NCI-H748 (cell line): ENCODE data around the gene CCDC159.

Experiments used
- DNase-seq: peaks from one replicate; lab custom pipeline; 2025; ENCODE audit not compliant: unreplicated experiment; lab: John Stamatoyannopoulos, UW

CCDC159 gene

DNA sequence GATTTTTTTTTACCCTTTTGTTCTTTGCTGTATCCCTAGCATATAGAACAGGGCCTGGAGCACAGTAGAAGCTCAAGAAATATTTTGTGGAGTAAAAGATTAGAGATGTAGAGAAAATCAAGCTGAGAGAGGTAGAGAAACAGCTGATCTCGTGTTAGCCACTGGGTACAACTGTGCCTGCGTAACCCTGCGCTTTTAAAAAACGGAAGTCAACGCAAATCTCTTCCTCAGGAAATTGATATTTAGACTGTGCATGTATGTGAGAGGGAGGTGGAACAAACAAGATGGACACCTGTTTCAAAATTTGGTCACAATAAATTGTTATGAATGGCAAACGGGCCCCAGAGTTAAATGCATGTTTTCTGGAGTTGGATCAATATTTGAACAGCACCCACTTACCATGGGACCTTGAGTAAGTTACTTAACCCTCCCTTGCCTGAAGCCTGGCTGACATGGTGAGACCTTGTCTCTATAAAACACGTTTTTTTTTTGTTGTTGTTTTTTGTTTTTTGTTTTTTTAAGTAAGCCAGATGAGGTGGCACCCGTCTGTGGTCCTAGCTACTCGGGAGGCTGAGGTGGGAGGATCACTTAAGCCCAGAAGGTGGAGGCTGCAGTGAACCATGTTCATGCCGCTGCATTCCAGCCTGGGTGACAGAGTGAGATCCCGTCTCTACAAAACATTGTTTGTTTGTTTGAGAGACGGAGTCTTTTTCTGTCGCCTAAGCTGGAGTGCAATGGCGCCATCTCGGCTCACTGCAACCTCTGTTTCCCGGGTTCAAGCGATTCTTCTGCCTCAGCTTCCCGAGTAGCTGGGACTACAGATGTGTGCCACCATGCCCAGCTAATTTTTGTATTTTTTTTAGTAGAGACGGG is 41.1 kb downstream of the CCDC159 start:
- DNase-seq = peak; percentile 27

DNA sequence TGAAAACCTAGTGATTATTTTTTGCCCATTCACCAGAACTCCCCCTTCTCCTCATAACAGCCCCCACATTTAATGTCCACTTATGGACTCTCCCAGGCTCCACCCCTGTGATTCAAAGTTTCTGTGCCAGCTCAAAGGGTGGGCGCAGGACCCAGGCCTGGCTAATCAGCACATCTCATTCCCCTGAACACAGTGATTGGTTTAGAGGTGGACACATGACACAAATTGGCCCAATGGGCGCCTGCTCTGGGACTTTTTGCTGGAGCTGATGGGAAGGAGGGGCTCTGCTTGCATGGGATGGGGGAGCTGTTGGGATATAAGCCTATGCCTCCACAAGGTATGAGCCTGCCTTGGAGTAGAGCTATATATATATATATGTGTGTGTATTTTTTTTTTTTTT is 44.0 kb downstream of the CCDC159 start:
- DNase-seq = no peak

DNA sequence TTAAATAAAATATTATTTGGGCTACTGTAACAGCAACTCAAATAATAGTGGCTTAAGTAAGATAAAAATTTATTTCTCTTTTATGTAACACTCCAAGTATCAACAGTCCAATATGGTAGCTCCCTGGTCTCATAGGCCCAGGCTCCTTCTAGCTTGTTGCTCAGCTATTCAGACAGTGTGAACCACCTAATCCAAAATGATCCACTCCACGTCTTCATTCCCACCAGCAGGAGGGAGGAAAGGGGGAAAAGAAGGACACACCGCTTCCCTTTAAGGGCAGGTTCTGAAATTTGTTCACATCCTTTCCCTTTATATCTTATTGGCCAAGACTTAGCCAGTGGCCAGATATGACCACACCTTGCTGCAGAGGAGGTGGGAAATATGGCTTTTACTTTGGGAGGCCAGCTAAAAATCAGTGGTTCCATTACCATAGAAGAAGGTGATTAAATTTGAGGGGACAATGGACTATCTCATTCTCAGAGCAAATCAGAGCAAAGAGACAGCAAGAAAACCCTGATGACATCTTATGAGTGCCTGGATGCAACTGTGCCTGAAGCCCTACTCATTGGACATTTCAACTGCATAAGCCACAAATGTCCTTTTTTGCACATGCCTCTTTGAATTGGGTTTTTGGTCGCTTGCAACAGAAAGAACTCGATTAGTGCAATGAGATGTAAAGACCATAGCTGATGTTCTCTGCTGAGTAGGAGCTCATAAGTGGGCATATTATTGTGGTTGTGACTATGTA is 44.8 kb downstream of the CCDC159 start:
- no peak for DNase-seq

GRCh38 chr19:11397089-11397610 is 50.8 kb downstream of the CCDC159 start:
- no peak for DNase-seq

- no peak for DNase-seq
Observed at GRCh38 chr19:11399667-11400066, 53.3 kb downstream of the CCDC159 start.

- DNase-seq = no peak
Observed at GRCh38 chr19:11400798-11401197, 54.5 kb downstream of the CCDC159 start.

DNA sequence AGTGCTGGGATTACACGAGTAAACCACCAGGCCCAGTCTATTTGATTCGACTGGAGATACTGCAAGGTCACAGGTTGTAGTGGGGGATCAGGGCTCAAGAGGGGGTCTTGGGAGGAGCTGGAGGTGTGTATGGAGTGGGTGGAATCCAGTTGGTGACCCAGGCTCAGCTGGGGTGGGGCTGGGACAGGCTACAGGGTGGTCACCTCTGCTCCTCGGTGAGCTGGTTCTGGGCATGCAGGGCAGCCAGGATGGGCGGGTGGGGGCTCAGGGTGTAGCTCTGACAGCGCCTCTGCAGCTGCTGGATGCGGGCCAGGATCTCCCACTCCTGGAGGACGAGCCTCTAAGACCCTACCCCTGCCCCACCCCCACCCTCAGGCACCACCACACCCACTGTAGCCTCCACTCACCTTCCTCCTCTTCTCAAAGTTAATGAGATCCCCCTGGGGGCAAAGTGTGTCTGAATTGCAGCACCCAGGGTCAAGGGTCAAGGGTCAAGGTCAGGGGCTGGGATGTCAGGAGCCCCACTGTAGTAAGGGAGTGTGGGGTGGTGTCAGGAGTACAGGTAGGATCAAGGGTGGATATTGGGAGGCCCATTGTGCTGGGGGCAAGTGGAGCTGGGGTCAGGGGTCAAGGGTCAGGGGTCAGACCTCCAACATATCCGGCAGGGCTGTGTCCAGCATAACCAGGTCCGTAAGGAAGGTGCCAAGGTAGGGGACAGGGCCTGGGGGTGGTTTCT is 55.7 kb downstream of the CCDC159 start:
- no peak for DNase-seq
